WTC11 (cell line): ENCODE measurements around the gene SLC25A45.

Source experiments
- ELF4 ChIP-seq: sonication (generic); formaldehyde crosslinking; IDR thresholded peaks from 2 replicates; pipeline ENCODE4 v1.8.1; 2022; ENCODE audit warnings: low read depth, mild to moderate bottlenecking, moderate library complexity, missing genetic modification reagents
- TEAD4 ChIP-seq: sonication (generic); formaldehyde crosslinking; IDR thresholded peaks from 2 replicates; pipeline ENCODE4 v1.8.0; 2022; ENCODE audit warnings: mild to moderate bottlenecking, missing genetic modification reagents

- TF ChIP-seq TEAD4 (CRISPR knock-in tag) (no peak), ELF4 (CRISPR knock-in tag) (no peak)
Observed at GRCh38 chr11:65353376-65353775, 29.1 kb downstream of the SLC25A45 start.
